GM03348 (cell line): ENCODE data around the gene BPNT1.
"Not testable (repeated sequence)": the region's sequence is repeated elsewhere in the genome, so short reads cannot be mapped to it uniquely, and the experiment has no call there.

ENCODE experiments used
- DNase-seq: peaks from one replicate; pipeline ENCODE4 v3.0.0; 2012; ENCODE audit warnings: low spot score

BPNT1 gene

DNA sequence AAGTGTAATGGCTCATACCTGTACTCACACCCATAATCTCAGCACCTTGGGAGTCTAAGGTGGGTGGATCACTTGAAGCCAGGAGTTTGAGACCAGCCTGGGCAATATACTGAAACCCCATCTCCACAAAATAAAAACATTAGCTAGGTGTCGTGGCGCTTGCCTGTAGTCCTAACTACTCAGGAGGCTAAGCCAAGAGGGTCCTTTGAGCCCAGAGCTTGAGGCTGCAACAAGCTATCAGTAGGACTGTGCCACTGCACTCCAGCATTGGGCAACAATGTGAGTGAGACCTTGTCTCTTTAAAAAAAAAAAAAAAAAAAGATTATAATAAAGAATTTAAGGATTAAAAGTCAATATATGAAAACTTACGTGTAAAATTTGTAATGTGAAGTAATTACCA lies 11.7 kb downstream of the BPNT1 start:
- no peak for DNase-seq

DNA sequence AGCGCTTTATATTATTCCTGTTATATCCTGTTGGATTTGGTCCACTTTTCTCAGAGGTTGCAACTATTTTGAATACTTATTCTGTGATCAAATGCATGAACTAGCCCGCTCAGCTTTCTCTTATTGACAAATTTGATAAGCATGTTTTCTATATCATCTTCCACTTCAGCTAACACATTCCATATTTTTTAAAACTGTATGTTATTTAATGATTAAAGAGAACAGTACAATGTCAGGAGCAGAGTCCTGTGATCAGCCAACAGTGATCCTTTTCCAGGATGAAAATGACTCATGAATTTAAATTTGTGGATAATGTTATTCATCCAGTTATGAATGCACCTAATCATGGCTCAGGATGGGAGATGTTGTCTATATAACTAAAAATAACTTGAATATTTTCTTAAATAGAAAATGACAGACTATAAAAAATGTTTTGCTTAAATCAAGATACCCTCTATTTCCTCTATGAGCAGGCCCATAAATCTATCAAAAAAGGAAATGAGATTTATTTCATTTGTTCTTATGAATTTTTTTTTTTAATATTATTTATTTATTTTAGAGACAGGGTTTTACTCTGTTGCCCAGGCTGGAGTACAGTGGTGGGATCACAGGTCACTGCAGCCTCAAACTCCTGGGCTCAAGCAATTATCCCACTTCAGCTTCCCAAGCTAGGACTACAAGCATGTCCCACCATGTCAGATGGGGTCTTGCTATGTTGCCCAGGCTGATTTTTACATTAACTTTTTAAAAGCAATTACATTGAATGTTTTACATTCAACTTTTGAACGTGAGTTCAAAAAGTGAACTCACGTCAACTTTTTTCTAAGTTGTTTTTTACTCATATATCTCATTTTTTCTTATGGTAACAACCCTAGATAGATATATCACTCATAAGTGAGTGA lies 12.5 kb downstream of the BPNT1 start:
- peak; percentile 21 for DNase-seq

DNA sequence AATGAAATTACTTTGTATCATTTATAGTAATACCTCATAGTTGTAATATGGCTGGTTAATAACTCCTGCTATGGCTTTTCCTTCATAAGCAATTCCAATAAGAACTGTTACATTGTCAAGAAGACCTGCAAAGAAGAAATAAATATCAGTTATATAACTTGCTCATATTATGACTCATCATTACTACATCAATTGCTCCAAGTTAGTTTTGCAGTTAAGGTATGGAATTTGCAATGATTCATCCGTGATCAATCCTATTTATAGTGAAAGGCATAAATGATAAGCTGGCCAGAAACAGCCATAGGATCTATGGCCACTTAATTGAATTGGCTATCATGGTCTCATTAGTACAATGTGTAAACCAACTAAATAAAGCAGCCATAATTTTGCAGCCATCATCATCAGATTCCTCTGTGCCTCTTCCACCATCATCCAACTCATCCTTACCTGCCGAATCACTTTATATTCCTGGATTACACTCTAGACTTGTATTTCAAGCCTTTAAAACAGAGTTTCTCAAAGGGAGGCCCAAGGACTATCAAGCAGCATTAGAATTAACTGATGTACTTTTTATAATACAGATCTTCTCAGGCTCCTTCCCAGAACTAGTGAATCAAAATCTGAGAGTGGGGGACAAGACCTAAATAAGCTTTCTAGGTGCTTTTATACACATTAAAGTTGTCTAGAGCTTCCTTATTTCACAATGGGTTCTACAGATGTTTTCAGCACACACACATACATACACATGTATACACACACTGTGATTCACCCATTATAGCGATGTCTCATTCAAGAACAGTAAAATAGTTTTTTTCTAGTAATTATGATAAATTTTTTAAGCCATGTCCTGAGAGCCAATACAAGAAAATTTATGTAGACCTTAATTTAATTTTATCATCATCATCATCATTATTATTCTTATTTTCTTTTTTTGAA lies 22.1 kb downstream of the BPNT1 start:
- no peak for DNase-seq

DNA sequence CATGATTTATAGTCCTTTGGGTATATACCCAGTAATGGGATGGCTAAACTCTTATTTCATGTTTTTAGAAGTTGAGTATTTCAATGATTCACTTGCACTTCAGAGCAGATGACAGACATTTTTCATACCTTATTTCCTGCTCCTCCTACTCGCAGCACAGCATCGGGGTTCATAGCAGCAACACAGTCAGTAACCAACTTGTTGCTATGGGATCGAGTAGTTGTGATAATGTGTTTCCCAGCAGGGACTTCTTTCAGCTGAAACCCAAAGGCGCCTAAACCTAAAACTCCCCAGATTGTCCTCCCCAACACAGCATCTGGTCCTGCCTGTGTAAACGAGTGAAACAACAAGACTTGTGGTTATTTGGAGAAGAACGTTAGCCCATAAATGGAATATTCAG lies 27.0 kb downstream of the BPNT1 start:
- DNase-seq, result no peak

DNA sequence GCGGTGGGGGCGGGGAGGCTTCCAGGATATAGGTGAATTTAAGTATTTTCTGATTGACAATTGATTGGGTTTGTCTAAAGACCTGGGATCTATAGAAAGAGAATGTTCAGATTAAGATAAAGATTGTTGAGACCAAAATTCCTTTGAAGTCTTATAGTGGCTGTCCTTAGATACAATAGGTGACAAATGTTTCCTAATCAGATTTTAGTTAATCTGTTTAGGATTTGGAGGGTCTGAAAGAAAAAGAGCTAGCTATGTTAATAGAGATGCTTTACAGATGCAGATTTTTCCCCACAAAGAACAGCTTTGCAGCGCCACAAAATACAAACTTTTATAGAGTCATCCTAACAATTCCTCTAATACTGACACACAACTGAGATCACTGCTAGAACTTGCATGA lies 28.7 kb downstream of the BPNT1 start:
- no peak for DNase-seq

DNA sequence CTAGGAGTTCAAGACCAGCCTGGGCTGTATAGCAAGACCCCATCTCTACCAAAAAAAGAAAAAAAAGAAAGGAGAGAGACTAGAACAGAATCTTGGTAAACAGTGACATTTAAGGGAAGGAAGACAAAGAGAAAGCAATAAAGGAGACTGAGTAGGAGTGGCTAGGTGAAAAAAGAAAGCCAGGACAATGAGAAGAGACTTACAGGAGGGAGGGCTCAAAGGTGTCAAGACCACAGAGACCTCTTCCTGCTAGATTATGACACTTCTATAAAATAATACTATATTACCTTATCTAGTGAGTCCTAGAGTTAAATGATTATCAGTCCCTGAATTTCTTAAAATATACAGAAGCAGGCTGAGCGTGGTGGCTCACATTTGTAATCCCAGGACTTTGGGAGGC lies 33.2 kb downstream of the BPNT1 start:
- no peak for DNase-seq

DNA sequence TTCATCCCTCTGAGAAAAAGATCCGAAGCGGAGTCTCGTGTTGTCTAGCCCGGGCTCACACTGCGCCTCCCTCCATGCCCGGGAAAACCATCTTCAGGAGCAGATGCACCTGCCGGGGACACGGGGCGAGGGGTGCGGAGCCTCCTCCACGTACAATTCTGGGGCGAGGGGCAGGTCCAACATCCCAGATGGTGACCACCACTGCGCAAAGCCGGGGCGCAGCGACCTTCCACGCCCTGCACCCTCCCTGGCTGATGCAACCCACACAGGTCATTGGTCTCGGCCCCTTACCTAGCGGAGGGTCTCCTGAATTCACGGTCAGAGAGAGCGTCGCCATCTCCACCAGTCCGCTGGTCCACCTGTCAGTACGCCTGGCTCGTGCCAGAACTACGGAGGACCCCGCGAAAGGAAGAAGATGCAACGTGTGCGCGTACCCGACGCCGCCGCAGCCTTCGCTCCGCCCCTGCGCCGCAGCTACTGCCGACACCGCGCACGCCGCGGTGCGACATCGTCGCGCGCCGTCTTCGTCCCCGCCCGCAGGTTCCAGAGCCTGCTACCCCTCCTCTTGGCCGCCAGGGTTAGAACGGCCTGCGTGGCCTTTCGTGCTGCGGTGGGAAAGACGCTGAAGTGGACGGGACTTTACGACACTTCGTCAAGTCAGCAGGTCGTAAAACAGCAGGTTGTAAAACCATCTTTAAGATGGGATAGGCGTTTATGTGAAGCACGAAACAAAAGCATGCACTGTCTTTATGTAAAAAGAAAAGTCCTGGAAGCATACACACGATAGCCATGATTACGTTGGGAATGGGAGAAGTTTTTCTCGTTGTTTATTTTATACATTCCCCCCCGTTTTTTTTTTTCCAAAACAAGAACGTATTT lies 43.3 kb downstream of the BPNT1 start, which contains the start of gene EPRS1:
Gene EPRS1, minus strand, starts transcription at position 454 of the 879 bp plus-strand sequence. Its CDS starts 117 bp downstream, at position 337.
- peak; percentile 96 for DNase-seq

DNA sequence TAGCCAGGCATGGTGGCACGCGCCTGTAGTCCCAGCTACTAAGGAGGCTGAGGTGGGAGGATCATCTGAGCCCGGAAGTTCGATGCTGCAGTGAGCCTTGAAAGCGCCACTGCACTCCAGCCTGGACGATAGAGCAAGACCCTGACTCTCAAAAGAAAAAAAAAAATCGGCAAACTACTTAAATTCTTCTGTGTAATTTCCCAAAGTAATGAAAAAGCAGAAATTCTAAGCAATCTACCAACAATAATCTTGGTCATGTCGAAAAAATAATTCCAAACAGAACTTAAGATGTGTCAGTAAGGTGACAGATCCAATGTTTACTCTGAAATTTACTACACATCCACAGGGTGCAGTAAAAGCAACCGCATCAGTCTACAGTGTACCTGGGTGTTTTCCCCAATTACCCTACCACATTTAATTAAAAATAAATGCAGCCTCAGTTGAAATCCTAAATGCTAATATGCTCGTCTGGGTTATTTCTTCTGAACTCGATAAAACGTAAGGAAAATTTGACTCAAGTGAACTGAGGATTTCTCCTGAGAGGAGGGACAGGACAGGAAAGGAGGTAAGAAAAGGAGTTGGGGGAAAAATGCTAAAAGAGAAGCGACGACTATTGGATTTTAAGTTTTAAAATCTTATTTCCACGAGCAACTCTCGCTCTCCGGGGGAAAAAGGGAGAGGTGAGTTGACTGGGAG lies 44.1 kb downstream of the BPNT1 start:
- DNase-seq, result peak; percentile 10

DNA sequence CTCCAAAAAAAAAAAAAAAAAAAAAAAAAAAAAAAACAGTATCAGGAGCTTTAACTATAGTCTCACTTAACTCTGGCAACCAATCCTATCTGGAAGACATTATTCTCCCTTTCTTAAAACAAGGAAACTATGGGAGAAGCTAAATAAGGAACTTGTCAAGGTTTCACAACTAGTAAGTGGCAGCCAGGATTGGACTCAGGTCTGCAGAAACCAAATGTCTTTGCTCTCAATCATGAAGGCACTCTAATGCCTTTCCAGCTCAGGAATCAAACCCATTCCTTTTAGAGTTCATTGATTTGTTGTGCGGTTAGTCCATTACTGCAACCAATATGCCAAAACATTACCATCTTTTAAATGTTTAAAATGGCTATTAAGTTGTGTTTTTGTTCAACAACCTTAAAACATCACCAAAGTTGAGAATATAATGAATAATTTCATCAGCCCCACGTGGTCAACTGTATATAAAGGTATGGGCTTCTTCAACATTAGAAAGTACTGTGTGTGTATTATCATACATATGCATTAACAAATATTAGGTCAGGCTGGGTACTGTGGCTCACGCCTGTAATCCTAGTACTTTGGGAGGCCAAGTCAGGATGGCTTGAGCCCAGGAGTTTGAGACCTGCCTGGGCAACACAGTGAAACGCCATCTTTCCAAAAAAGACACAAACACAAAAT lies 44.8 kb downstream of the BPNT1 start:
- no peak for DNase-seq

DNA sequence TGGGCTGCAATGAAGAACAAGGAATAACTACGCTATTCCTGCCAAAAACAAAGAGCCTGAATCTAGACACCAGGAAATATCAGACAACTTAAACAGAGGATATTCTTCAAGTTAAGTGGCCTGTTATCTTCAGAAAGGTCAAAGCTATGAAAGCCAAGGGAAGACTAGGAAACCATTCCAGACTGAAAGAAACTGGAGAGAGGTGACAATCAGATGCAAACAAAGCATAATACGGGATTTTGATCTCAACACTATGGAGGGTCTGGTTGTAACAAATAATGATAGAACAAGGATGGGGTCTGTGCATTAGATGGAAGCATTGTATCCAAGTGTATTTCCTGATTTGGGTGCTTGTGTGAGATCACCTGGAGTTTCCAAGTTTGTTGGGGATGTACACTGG lies 45.9 kb downstream of the BPNT1 start:
- no peak for DNase-seq

DNA sequence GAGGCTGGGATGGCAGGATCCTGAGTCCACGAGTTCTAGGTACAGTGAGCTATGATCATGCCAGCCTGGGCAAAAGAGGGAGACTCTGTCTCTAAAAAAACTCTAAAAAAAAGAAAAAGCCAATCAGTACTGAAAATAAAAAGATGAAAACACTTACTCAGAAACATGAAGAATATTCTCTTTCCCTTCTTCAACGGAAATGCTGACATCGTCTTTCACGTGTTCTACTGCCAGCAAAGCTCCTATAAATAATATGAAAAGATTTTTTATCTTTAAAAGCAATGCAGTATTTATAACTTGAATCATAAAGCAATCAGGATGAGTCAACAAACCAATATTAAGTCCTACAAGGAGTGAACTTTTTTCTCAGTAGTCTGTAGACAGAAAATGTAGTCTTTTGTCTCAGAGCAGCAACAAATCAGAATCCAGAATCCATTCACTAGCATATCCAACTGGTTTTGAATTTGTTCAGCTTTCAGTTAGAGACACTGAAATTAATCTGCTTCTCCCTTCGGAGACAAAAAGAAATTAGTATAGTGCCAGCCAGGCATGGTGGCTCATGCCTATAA lies 49.5 kb downstream of the BPNT1 start:
- DNase-seq, result no peak

DNA sequence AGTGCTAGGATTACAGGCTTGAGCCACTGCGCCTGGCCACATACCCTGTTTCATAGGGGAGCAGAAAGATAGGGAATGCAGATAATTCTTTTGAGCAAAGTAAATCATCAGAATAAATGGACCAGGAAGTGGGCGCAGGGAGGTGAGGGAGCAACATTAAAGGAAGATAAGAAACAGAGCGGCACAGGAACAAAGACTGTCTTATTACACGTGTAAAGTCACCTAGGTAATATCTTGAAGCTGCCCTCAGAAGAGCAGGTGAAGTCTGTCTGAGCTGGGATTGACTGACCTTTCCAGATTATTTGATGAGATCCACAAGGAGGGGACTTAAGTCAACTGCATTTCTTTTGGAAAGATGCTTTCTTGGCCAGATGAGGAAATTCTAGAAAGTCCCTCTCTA lies 50.9 kb downstream of the BPNT1 start:
- no peak for DNase-seq

DNA sequence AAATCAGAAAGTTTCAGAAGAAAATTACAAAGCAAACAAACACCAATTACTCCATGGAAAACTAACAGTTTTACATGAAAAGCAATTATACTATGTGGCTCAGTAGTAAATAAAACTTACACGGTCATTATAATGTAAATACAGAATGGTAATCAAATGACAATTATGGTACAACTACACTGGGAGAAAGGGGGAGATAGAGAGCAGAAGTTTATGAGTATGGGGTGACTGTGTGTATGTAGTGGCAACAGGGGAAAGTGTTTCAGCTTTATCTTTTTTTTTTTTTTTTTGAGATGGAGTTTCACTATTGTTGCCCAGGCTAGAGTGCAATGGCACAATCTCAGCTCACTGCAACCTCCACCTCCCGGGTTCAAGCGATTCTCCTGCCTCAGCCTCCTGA lies 51.8 kb downstream of the BPNT1 start:
- DNase-seq, result not testable (repeated sequence)

DNA sequence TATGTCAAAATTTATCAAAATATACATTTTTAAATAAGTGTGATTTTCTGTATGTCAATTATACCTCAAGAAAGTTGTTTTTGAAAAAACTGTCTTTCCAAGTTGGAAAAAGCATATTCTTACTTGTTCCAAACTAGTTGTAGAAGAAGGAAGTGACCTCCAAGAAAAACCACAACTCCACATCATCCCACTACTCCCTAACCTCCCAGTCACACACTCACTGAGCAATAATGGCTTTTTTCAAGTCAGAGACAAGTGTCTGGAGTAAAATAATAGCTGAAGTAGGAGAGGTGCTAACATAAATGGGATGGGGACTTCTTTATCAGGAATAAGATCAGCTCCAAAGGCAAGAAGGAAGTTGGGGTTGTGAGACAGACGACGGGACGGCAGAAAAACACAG lies 56.7 kb downstream of the BPNT1 start:
- no peak for DNase-seq

DNA sequence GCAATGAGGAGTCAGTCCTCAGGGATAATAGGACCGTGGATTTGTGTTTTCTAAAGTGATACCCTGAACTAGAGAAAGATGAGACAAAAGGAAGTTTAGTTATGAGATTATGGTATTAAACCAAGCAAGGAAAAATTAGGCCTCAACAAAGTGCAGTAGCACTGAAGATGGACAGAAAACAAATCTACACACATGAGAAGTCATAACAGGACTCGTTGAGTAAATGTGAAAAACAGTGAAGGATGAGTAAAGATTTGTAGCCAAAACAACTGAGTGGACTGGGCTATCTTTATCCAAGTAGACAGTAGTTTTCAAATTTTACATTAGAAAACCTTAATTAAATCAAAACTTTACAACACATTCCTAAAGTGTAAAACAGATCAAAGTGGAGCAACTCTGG lies 58.3 kb downstream of the BPNT1 start:
- no peak for DNase-seq

DNA sequence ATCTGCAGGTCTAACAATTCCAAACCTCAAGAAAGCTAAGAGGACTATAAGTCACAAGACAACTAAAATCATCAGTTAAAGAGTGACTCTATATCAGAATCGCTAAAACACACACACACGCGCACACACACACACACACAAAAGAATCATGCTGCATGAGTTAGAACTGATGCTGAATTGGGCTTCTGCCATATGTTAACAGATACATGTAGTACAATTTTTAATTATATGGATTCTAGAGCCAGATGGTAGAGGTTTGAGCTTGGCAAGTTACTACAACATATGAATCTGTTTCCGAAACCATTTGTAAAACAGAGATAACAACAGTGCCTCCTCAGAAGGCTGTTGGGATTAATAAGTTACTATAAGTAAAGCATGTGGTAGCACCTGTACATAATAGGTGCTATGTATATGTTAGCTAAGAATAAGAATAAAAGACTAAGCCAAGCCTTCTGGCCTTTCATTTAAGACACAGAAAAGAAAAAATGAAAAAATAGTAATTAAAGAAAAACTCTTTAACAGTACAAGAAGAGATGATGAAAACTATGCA lies 61.2 kb downstream of the BPNT1 start:
- no peak for DNase-seq

DNA sequence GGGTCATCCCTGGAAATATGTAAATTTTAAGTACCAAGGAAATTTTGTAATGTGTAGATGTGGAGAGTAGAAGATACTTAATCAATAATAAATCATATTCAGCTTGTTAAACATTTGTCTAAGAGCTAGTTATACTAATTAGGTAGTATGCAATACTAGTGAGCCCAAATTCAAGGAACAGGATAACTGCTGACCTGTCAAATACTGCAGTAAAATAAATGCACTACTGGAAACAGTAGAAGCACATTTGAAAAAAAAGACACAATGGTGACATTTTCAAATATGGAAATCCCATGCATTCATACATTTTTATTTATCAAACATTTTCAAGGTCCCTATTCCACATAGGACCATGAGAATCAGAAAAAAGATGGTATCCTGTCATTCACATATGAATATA lies 70.5 kb downstream of the BPNT1 start:
- no peak for DNase-seq

DNA sequence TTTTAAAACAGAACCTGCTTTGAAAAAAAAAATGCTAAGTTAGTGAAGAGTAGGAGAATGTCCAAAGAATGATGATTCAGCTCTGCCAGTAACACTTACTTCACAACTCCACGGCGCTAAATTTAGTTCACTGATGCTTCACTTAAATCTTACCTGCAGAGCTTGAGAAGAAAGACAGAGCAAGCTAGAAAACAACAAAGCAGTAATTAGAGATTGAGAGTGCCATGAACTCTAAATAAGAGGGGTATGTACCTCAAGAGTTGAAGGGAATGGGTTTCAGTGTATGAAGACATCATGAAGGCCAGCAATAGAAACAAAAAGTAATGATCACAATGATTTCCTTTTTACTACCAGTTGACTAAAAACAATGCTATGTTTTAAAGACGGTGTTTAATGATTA lies 76.1 kb downstream of the BPNT1 start:
- DNase-seq, result peak; percentile 43

DNA sequence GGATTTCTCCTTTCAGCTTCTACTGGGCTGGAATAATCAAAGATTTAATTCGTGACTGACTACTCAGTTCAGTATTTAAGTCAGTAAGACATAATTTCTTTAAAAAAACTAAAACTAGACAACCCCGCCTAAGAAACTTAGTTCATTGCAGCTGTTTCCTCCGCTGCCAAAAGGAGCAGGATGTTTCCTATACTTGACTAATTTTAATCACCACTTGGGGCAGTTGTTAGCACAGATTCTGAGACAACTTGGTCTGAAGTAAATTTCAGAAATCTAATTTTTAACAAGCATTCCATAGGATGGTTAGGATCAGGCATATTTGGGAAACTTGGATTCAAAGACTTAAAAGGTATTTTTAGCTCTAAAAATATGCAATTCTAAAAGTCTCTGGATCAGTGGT lies 77.3 kb downstream of the BPNT1 start:
- DNase-seq, result peak; percentile 54

DNA sequence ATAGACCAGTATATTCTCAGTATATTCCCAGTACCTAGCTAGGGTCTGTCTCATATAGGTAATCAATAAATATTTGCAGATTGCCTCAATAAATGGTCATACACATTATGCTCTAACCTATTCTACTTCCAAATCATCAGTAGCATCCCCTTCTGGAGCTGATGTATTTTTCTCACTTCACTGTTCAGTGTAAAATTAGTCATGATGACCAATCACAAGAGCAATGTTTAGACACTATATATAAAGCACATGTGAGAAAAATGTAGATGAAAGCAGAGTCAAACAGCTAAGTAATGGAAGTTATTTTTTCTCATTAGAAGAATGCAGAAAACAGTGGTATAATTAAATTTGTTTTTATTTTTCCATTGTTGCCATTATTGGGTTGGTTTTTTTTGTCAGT lies 78.0 kb downstream of the BPNT1 start:
- DNase-seq, result no peak
